ENCODE results near the gene DOC2A. TPM values are rescaled to one million over a fixed set of nuclear protein-coding genes. Genes with fewer than 3 reads are reported as not detected.

Gene DOC2A
- total and polyA plus RNA-seq, 9 of the 15 experiments (the other 6 are each of a cell fraction or from before 2014, with no cell fraction given), result 0.03 to 0.38 (median 0.28) TPM; not detected in 1

GRCh38 chr16:30052671-30053372 lies 42.0 kb upstream of the DOC2A start (continued):
- TF ChIP-seq RAD21 (CRISPR knock-in tag; conservative IDR thresholded peaks at IDR 0.05 in 1 of 2, IDR thresholded peaks at IDR 0.05 in 1 of 2) (no peak), ELF2 (CRISPR knock-in tag; IDR thresholded peaks at IDR 0.05) (no peak), SMARCA5 (IDR thresholded peaks at IDR 0.05) (no peak), EGR1 (conservative IDR thresholded peaks at IDR 0.05) (no peak), MNT (conservative IDR thresholded peaks at IDR 0.05) (peak; percentile 60 to 88), ZNF280A (IDR thresholded peaks at IDR 0.05; ENCODE audit: low read depth, partially characterized antibody) (no peak), SUPT5H (IDR thresholded peaks at IDR 0.05) (0 out of 2 replicates have a peak, but pooled peaks have one; percentile 47), FOXJ3 (CRISPR knock-in tag; IDR thresholded peaks at IDR 0.05) (no peak), SMC3 (conservative IDR thresholded peaks at IDR 0.05; ENCODE audit: insufficient read depth, low read depth, low read length) (0 out of 2 replicates have a peak, but pooled peaks have one; percentile 23), ZNF134 (CRISPR knock-in tag; conservative IDR thresholded peaks at IDR 0.05) (peak; percentile 99)
- TF ChIP-seq, protein P1, sequence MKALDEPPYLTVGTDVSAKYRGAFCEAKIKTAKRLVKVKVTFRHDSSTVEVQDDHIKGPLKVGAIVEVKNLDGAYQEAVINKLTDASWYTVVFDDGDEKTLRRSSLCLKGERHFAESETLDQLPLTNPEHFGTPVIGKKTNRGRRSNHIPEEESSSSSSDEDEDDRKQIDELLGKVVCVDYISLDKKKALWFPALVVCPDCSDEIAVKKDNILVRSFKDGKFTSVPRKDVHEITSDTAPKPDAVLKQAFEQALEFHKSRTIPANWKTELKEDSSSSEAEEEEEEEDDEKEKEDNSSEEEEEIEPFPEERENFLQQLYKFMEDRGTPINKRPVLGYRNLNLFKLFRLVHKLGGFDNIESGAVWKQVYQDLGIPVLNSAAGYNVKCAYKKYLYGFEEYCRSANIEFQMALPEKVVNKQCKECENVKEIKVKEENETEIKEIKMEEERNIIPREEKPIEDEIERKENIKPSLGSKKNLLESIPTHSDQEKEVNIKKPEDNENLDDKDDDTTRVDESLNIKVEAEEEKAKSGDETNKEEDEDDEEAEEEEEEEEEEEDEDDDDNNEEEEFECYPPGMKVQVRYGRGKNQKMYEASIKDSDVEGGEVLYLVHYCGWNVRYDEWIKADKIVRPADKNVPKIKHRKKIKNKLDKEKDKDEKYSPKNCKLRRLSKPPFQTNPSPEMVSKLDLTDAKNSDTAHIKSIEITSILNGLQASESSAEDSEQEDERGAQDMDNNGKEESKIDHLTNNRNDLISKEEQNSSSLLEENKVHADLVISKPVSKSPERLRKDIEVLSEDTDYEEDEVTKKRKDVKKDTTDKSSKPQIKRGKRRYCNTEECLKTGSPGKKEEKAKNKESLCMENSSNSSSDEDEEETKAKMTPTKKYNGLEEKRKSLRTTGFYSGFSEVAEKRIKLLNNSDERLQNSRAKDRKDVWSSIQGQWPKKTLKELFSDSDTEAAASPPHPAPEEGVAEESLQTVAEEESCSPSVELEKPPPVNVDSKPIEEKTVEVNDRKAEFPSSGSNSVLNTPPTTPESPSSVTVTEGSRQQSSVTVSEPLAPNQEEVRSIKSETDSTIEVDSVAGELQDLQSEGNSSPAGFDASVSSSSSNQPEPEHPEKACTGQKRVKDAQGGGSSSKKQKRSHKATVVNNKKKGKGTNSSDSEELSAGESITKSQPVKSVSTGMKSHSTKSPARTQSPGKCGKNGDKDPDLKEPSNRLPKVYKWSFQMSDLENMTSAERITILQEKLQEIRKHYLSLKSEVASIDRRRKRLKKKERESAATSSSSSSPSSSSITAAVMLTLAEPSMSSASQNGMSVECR (CRISPR knock-in tag; IDR thresholded peaks at IDR 0.05), result peak; percentile 97
- TF ChIP-seq, protein P2, sequence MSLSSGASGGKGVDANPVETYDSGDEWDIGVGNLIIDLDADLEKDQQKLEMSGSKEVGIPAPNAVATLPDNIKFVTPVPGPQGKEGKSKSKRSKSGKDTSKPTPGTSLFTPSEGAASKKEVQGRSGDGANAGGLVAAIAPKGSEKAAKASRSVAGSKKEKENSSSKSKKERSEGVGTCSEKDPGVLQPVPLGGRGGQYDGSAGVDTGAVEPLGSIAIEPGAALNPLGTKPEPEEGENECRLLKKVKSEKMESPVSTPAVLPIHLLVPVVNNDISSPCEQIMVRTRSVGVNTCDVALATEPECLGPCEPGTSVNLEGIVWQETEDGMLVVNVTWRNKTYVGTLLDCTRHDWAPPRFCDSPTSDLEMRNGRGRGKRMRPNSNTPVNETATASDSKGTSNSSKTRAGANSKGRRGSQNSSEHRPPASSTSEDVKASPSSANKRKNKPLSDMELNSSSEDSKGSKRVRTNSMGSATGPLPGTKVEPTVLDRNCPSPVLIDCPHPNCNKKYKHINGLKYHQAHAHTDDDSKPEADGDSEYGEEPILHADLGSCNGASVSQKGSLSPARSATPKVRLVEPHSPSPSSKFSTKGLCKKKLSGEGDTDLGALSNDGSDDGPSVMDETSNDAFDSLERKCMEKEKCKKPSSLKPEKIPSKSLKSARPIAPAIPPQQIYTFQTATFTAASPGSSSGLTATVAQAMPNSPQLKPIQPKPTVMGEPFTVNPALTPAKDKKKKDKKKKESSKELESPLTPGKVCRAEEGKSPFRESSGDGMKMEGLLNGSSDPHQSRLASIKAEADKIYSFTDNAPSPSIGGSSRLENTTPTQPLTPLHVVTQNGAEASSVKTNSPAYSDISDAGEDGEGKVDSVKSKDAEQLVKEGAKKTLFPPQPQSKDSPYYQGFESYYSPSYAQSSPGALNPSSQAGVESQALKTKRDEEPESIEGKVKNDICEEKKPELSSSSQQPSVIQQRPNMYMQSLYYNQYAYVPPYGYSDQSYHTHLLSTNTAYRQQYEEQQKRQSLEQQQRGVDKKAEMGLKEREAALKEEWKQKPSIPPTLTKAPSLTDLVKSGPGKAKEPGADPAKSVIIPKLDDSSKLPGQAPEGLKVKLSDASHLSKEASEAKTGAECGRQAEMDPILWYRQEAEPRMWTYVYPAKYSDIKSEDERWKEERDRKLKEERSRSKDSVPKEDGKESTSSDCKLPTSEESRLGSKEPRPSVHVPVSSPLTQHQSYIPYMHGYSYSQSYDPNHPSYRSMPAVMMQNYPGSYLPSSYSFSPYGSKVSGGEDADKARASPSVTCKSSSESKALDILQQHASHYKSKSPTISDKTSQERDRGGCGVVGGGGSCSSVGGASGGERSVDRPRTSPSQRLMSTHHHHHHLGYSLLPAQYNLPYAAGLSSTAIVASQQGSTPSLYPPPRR (CRISPR knock-in tag; IDR thresholded peaks at IDR 0.05; ENCODE audit: borderline replicate concordance), result no peak; the same call in 1 of the 2 replicates
- TF ChIP-seq, protein P3, sequence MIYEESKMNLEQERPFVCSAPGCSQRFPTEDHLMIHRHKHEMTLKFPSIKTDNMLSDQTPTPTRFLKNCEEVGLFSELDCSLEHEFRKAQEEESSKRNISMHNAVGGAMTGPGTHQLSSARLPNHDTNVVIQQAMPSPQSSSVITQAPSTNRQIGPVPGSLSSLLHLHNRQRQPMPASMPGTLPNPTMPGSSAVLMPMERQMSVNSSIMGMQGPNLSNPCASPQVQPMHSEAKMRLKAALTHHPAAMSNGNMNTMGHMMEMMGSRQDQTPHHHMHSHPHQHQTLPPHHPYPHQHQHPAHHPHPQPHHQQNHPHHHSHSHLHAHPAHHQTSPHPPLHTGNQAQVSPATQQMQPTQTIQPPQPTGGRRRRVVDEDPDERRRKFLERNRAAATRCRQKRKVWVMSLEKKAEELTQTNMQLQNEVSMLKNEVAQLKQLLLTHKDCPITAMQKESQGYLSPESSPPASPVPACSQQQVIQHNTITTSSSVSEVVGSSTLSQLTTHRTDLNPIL (CRISPR knock-in tag; IDR thresholded peaks at IDR 0.05), result no peak
